Astrocyte of the cerebellum (primary cell): ENCODE data around the gene NWD2.

Source experiments
- DNase-seq: peaks from one replicate; pipeline ENCODE4 v3.0.0-alpha.2; 2011; ENCODE audit warnings: low read depth
- H3K4me3 ChIP-seq: 2 replicates; pipeline ENCODE4 v1.5.1; 2011; ENCODE audit warnings: mild to moderate bottlenecking, low read depth, low read length, moderate library complexity
- CTCF ChIP-seq: IDR thresholded peaks from 2 replicates; pipeline ENCODE4 v1.5.1; 2012; ENCODE audit warnings: low read length, low read depth, moderate library complexity, mild to moderate bottlenecking; ENCODE audit errors: missing control alignments
- in situ Hi-C: cut with HindIII; loops from 2 replicates; pipeline ENCODE4 v1.10.0; 2017; ENCODE audit warnings: low sequenced_read_pairs

The NWD2 gene

GRCh38 chr4:37476691-37477090 is 232.1 kb downstream of the NWD2 start:
- in situ Hi-C loops, result no loop called here

GRCh38 chr4:37477126-37477525 is 232.6 kb downstream of the NWD2 start:
- no peak for DNase-seq
- no peak overlapping the region for H3K4me3 ChIP-seq
- in situ Hi-C loops, result no loop called here
- TF ChIP-seq CTCF, result no peak

More at GRCh38 chr4:37476691-37477090, 232.1 kb downstream of the NWD2 start:
- no peak for TF ChIP-seq CTCF
- DNase-seq, result no peak
- H3K4me3 ChIP-seq, result no peak overlapping the region

GRCh38 chr4:37478151-37478550 is 233.6 kb downstream of the NWD2 start:
- TF ChIP-seq CTCF, result no peak
- in situ Hi-C loops, result no loop called here
- H3K4me3 ChIP-seq, result no peak overlapping the region
- no peak for DNase-seq

- no peak for DNase-seq
- in situ Hi-C loops, result no loop called here
- H3K4me3 ChIP-seq, result no peak overlapping the region
- no peak for TF ChIP-seq CTCF
These were observed 236.0 kb downstream of the NWD2 start for GRCh38 chr4:37480509-37480908.

- TF ChIP-seq CTCF, result no peak
- H3K4me3 ChIP-seq, result no peak overlapping the region
- no peak for DNase-seq
- in situ Hi-C loops, result no loop called here
These were observed 237.1 kb downstream of the NWD2 start for GRCh38 chr4:37481547-37482122.

- H3K4me3 ChIP-seq, result no peak overlapping the region
- DNase-seq, result no peak
- in situ Hi-C loops, result no loop called here
- TF ChIP-seq CTCF, result no peak
These were observed 237.8 kb downstream of the NWD2 start for GRCh38 chr4:37482236-37482913.
